Midbrain (tissue), 1 donor: ENCODE data around the gene GSE1.

Experiments
- DNase-seq: peaks from one replicate; lab custom pipeline; 2025; lab: John Stamatoyannopoulos, UW

The GSE1 gene

DNA sequence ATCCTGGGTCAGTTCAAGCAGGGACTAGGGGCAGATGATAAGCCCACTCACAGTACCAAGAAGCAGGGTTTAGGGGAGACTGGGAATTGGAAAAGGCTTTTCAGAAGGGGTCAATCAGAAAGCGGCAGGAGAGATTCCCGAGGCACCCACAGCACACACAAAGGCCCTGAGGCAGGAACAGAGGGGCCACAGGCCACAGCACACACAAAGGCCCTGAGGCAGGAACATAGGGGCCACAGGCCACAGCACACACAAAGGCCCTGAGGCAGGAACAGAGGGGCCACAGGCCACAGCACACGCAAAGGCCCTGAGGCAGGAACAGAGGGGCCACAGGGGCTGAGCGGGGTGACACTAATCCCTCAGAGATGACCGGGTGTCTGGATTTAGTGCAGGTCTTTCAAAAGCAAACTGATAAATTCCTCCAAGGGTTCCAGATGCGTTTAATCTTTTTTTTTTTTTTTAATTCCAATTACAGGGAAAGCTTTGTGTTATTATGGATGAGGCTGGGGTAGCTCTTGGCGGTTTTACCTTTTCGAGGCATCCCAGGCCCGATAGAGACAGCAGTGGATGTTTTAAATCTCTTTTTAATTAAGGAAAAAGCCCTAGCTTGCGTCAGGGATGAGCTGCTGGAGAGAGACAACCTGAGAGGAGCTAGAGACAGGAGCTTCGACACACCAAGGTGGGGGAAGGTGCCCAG lies 106.6 kb downstream of the GSE1 start:
- DNase-seq, result no peak

DNA sequence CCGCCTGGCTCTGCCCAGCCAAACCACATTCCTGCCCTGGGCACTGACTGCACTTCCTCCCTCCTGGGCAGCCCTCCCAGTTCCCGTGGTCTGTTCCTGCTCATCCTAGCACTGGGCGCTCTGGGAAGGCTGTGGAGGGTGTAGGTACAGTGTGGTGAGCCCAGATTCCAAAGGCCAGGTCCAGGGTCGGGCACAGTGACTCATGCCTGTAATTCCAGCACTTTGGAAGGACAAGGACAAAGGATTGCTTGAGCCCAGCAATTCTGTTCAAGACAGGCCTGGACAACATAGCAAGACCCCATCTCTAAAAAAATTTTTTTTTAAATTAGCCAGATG lies 107.1 kb downstream of the GSE1 start:
- DNase-seq, result no peak

DNA sequence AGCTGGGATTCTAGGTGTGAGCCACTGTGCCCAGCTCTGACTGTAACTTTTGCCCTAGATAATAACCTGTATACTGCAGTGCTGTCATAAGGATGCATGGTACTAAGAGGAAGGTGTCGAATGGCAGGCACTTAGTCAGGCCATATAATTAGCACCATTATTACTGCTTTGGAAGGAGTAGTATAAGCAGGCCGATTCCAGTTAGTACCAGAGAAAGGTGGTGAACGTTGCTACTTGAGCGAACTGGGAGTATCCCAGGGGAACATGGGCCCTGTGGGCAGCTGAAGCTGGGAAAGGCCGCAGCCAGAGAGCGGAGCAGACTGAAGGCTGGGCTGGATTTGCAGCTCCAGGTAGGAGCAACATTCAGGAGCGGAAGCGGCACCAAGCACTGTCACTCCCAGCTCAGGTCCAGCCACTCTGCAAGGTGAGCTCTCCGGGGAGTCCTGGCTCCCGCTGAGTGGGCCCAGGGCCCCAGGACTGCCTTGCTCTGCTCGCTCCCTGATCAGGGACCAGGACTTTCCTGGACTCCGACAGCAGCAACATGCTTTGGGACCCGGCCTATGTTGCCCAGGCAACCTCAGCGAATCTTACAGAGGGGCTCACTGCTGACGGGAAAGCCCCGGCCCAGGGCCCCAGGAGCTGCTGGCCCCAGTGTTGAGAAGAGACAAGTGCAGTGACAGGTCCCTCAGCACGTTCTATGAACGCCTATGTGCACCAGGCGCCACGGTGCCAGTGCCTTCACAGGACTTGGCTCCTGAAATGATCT lies 109.2 kb downstream of the GSE1 start:
- no peak for DNase-seq

DNA sequence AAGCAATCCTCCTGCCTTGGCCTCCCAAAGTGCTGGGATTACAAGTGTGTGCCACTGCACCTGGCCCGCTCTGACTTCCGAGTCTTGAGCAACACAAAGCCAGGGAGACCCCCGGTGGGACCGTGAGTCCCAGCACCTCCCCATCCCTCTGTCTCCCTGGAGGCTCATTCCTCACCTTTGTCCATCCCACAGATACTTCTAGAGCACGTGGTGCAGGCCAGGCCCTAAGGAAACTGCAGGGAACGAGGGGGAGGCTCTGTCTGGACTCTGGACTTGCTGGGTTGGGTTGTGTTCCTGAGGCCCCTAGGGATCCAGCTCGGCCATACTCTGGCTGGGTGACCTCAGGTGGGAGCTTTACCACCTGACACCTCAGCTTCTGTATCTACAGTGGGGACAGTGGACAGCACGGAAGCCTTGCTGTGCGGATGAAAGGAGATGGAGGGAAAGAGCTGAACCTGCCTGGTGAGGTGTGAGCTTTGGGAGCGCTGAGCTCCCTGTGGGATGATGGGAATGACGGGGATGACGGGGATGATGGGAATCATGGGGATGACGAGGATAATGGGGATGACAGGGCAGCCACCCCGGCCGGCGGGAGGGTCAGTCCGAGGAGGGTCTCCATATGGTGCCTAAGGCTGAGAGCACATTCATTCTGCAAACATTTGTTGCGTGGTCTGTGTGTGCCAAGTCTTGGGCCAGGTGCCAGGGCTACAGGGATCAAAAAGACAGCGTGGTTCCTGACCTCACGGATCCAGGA lies 111.2 kb downstream of the GSE1 start:
- DNase-seq, result no peak

DNA sequence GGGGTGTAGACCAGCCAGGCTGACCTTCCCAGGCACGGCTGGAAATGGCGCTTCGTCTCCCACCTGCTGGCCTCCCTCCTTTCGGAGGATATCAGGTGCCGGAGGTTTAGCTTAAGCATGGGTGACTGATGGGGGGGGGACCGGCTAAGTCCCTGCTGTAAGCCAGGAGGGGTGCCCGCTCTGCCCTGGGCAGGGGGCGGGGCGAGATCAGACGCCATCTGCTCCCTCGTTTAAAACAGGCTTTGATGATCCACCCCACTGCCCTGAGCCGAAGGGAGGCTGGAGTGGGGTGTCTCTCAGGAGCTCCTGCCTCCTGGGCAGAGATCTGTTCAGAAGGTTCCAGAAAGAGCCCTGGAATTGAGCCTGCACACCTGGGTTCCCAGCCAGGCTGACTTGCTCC lies 111.8 kb downstream of the GSE1 start:
- no peak for DNase-seq
